Neural cell (in vitro differentiated cells): ENCODE measurements around the gene CNTN4. TPM values are rescaled to one million over a fixed set of nuclear protein-coding genes. Genes with fewer than 3 reads are reported as not detected.

ENCODE experiments used
- H2AFZ ChIP-seq: fragments of 200-600, 300-800 bp; sonication (generic), shearing (Covaris generic); 2 replicates; pipeline ENCODE4 v1.6.0; 2014; ENCODE audit warnings: low read depth, mild to moderate bottlenecking, antibody characterized with exemption, low read length, moderate library complexity
- H3F3A ChIP-seq: fragments of 200-600 bp; shearing (Covaris generic); 2 replicates; pipeline ENCODE4 v1.6.1; 2016; ENCODE audit warnings: mild to moderate bottlenecking, moderate library complexity, mixed read lengths, antibody characterized with exemption, low read length; ENCODE audit not compliant: insufficient read depth, poor library complexity, severe bottlenecking
- H3K27ac ChIP-seq: fragments of 200-600, 300-800 bp; sonication (generic), shearing (Covaris generic); 2 replicates; pipeline ENCODE4 v1.5.1; 2014; ENCODE audit warnings: mild to moderate bottlenecking, low read length, moderate library complexity
- H3K27me3 ChIP-seq: fragments of 300-800, 200-600 bp; sonication (generic), shearing (Covaris generic); 2 replicates; pipeline ENCODE4 v1.6.0; 2014; ENCODE audit warnings: mild to moderate bottlenecking, low read depth, low read length, moderate library complexity; ENCODE audit not compliant: insufficient read depth
- H3K36me3 ChIP-seq: fragments of 300-800, 200-600 bp; sonication (generic), shearing (Covaris generic); 2 replicates; pipeline ENCODE4 v1.5.1; 2014; ENCODE audit warnings: mild to moderate bottlenecking, antibody characterized with exemption, low read length, moderate library complexity; ENCODE audit not compliant: insufficient read depth
- H3K4me2 ChIP-seq: fragments of 300-800, 200-600 bp; sonication (generic), shearing (Covaris generic); 2 replicates; pipeline ENCODE4 v1.6.0; 2014; ENCODE audit warnings: mild to moderate bottlenecking, low read length
- H3K4me3 ChIP-seq: fragments of 300-800, 200-600 bp; sonication (generic), shearing (Covaris generic); 2 replicates; pipeline ENCODE4 v1.5.1; 2014; ENCODE audit warnings: mild to moderate bottlenecking, low read length, moderate library complexity
- H3K79me2 ChIP-seq: fragments of 200-600 bp; shearing (Covaris generic); replicated peaks from 2 replicates; pipeline ENCODE4 v1.6.0; 2014; ENCODE audit warnings: mild to moderate bottlenecking, low read length, moderate library complexity; ENCODE audit not compliant: insufficient read depth
- H3K9ac ChIP-seq: fragments of 300-800, 200-600 bp; sonication (generic), shearing (Covaris generic); 2 replicates; pipeline ENCODE4 v1.6.1; 2016; ENCODE audit warnings: mild to moderate bottlenecking, low read length, mixed read lengths
- H3K9me2 ChIP-seq: fragments of 200-600 bp; shearing (Covaris generic); 2 replicates; pipeline ENCODE4 v1.6.1; 2016; ENCODE audit warnings: mild to moderate bottlenecking, low read length, mixed read lengths; ENCODE audit not compliant: insufficient read depth
- H3K9me3 ChIP-seq: fragments of 200-600, 300-800 bp; sonication (generic), shearing (Covaris generic); 2 replicates; pipeline ENCODE4 v1.6.1; 2016; ENCODE audit warnings: mild to moderate bottlenecking, mixed run types, low read length, moderate library complexity, mixed read lengths
- H4K20me1 ChIP-seq: fragments of 200-600 bp; shearing (Covaris generic); 2 replicates; pipeline ENCODE4 v1.6.1; 2016; ENCODE audit warnings: mild to moderate bottlenecking, mixed run types; ENCODE audit not compliant: insufficient read depth
- EP300 ChIP-seq: fragments of 450-650 bp; conservative IDR thresholded peaks from 2 replicates; pipeline ENCODE4 v1.6.1; 2014; ENCODE audit warnings: antibody characterized with exemption, mild to moderate bottlenecking, moderate library complexity; ENCODE audit not compliant: poor library complexity, severe bottlenecking
- EZH2 ChIP-seq: fragments of 200-600, 300-800 bp; shearing (Covaris generic), sonication (generic); IDR thresholded peaks from 2 replicates; pipeline ENCODE4 v1.6.1; 2014; ENCODE audit warnings: antibody characterized with exemption, low read length, borderline replicate concordance, mild to moderate bottlenecking; ENCODE audit not compliant: insufficient read depth, poor library complexity, severe bottlenecking
- MXI1 ChIP-seq: fragments of 450-650 bp; conservative IDR thresholded peaks from 2 replicates; pipeline ENCODE4 v1.6.1; 2014; ENCODE audit warnings: antibody characterized with exemption, mild to moderate bottlenecking; ENCODE audit not compliant: poor library complexity, severe bottlenecking
- RAD21 ChIP-seq: fragments of 450-650 bp; conservative IDR thresholded peaks from 2 replicates; pipeline ENCODE4 v1.6.1; 2014; ENCODE audit warnings: antibody characterized with exemption, mild to moderate bottlenecking, moderate library complexity
- TAF1 ChIP-seq: IDR thresholded peaks from 2 replicates; pipeline ENCODE4 v1.6.1; 2012; ENCODE audit warnings: low read depth
- polyA plus RNA-seq: library from polyadenylated mRNA; depleted of rRNA; stranded (reverse); fragments of >200 nt; gene quantifications from 2 replicates; pipeline ENCODE4 v1.2.3, GENCODE V29; 2014
- TF ChIP-seq, protein P1 (sequence below): IDR thresholded peaks from 2 replicates; pipeline ENCODE4 v1.6.1; 2012; ENCODE audit warnings: borderline replicate concordance
- TF ChIP-seq, protein P2 (sequence below): fragments of 450-650 bp; IDR thresholded peaks from 2 replicates; pipeline ENCODE4 v1.5.1; 2014; ENCODE audit warnings: antibody characterized with exemption, mild to moderate bottlenecking, moderate library complexity; ENCODE audit not compliant: poor library complexity, severe bottlenecking

CNTN4 gene
- polyA plus RNA-seq, 1 donor from 2014 or later = 10.6 TPM

DNA sequence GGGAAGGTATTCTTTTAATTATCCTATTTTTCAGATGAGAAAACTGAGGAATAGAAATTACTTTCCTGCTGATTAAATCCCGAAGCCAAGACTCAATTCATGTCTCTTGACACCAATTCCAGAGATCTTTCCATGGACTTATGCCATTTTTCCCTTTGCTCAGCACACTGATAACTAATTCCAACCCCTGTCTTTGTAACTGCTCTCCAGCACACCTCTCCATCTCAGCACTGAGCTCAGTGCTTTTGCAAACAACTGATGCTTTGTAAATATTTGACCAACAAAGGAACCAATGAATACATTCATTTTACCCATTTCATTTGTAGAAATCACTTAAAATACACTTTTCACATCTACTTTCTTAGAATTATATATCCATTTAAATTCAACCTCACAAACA, 762.5 kb downstream of the CNTN4 start:
- no peaks in the 10 kb centered on the region for H3K27me3 ChIP-seq
- H4K20me1 ChIP-seq = no peaks in the 10 kb centered on the region
- no peak overlapping the region for H3K9ac ChIP-seq
- no peaks in the 10 kb centered on the region for H3F3A ChIP-seq
- TF ChIP-seq, protein P1, sequence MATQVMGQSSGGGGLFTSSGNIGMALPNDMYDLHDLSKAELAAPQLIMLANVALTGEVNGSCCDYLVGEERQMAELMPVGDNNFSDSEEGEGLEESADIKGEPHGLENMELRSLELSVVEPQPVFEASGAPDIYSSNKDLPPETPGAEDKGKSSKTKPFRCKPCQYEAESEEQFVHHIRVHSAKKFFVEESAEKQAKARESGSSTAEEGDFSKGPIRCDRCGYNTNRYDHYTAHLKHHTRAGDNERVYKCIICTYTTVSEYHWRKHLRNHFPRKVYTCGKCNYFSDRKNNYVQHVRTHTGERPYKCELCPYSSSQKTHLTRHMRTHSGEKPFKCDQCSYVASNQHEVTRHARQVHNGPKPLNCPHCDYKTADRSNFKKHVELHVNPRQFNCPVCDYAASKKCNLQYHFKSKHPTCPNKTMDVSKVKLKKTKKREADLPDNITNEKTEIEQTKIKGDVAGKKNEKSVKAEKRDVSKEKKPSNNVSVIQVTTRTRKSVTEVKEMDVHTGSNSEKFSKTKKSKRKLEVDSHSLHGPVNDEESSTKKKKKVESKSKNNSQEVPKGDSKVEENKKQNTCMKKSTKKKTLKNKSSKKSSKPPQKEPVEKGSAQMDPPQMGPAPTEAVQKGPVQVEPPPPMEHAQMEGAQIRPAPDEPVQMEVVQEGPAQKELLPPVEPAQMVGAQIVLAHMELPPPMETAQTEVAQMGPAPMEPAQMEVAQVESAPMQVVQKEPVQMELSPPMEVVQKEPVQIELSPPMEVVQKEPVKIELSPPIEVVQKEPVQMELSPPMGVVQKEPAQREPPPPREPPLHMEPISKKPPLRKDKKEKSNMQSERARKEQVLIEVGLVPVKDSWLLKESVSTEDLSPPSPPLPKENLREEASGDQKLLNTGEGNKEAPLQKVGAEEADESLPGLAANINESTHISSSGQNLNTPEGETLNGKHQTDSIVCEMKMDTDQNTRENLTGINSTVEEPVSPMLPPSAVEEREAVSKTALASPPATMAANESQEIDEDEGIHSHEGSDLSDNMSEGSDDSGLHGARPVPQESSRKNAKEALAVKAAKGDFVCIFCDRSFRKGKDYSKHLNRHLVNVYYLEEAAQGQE = no peak
- H3K4me3 ChIP-seq = no peak overlapping the region
- H2AFZ ChIP-seq = no peak overlapping the region
- H3K79me2 ChIP-seq = no peaks in the 10 kb centered on the region
- H3K27ac ChIP-seq = no peak overlapping the region
- H3K36me3 ChIP-seq = no peaks in the 10 kb centered on the region
- H3K9me2 ChIP-seq = no peaks in the 10 kb centered on the region
- no peaks in the 10 kb centered on the region for H3K9me3 ChIP-seq
- no peak overlapping the region for H3K4me2 ChIP-seq

DNA sequence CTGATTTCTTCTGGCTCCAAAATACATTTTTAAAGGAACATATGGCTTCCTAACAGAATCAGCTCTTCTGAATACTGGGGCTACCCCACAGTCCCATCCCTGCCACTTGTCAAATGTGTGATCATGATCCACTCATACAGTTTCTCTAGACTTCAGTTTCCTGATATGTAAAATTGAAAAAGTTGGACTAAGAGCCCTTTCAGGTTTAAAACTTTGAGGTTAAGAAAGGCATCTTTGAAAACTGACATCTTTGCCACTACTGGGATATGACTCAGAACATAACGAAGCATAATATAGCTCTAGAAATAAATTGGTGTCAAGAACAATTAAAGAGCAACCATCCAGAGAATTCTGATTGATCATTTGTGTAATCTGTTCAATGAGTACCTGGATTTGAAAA, 763.3 kb downstream of the CNTN4 start:
- no peaks in the 10 kb centered on the region for H3K27me3 ChIP-seq
- H3F3A ChIP-seq = no peaks in the 10 kb centered on the region
- no peak overlapping the region for H2AFZ ChIP-seq
- no peaks in the 10 kb centered on the region for H4K20me1 ChIP-seq
- no peak overlapping the region for H3K27ac ChIP-seq
- no peak overlapping the region for H3K4me3 ChIP-seq
- no peaks in the 10 kb centered on the region for H3K36me3 ChIP-seq
- no peak overlapping the region for H3K4me2 ChIP-seq
- H3K79me2 ChIP-seq = no peaks in the 10 kb centered on the region
- TF ChIP-seq RAD21 (no peak), MXI1 (no peak), TAF1 (no peak), EZH2 (no peak), EP300 (no peak)
- TF ChIP-seq, protein P1 = no peak
- TF ChIP-seq, protein P2, sequence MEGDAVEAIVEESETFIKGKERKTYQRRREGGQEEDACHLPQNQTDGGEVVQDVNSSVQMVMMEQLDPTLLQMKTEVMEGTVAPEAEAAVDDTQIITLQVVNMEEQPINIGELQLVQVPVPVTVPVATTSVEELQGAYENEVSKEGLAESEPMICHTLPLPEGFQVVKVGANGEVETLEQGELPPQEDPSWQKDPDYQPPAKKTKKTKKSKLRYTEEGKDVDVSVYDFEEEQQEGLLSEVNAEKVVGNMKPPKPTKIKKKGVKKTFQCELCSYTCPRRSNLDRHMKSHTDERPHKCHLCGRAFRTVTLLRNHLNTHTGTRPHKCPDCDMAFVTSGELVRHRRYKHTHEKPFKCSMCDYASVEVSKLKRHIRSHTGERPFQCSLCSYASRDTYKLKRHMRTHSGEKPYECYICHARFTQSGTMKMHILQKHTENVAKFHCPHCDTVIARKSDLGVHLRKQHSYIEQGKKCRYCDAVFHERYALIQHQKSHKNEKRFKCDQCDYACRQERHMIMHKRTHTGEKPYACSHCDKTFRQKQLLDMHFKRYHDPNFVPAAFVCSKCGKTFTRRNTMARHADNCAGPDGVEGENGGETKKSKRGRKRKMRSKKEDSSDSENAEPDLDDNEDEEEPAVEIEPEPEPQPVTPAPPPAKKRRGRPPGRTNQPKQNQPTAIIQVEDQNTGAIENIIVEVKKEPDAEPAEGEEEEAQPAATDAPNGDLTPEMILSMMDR = no peak
- no peak overlapping the region for H3K9ac ChIP-seq
- H3K9me3 ChIP-seq = no peaks in the 10 kb centered on the region
- H3K9me2 ChIP-seq = no peaks in the 10 kb centered on the region
